Neutrophil (primary cell): ENCODE results near the gene PRKN.

Source experiments
- H3K27ac ChIP-seq: fragments of 200-600 bp; sonication (generic); 2 replicates; pipeline ENCODE4 v1.5.1; 2016; ENCODE audit warnings: mild to moderate bottlenecking, moderate library complexity
- H3K27me3 ChIP-seq: fragments of 200-600 bp; sonication (generic); 2 replicates; pipeline ENCODE4 v1.6.0; 2016; ENCODE audit warnings: mild to moderate bottlenecking
- H3K36me3 ChIP-seq: fragments of 200-600 bp; sonication (generic); 2 replicates; pipeline ENCODE4 v1.5.1; 2017
- H3K4me1 ChIP-seq, 2 experiments: fragments of 200-600 bp in 1 of 2; sonication (generic) in 1 of 2; 1 replicate in 1 of 2; 2 replicates in 1 of 2; pipeline versions ENCODE4 v1.5.1 to v1.6.1; 2013 to 2016; ENCODE audit warnings: low read depth in 1 of 2, low read length in 1 of 2, mild to moderate bottlenecking in 1 of 2, moderate library complexity in 1 of 2; ENCODE audit not compliant: control insufficient read depth in 1 of 2, insufficient read depth in 1 of 2
- H3K4me3 ChIP-seq, 2 experiments: fragments of 200-600 bp in 1 of 2; sonication (generic) in 1 of 2; 1 replicate in 1 of 2; 2 replicates in 1 of 2; pipeline ENCODE4 v1.5.1; 2013 to 2016; ENCODE audit warnings: low read depth in 1 of 2, low read length in 1 of 2, mild to moderate bottlenecking in 1 of 2, moderate library complexity in 1 of 2
- H3K9me3 ChIP-seq: fragments of 200-600 bp; sonication (generic); 2 replicates; pipeline ENCODE4 v1.5.1; 2016
- CTCF ChIP-seq: fragments of 200-600 bp; sonication (generic); IDR thresholded peaks from 2 replicates; pipeline ENCODE4 v1.5.1; 2016; ENCODE audit warnings: antibody characterized with exemption

Gene PRKN

DNA sequence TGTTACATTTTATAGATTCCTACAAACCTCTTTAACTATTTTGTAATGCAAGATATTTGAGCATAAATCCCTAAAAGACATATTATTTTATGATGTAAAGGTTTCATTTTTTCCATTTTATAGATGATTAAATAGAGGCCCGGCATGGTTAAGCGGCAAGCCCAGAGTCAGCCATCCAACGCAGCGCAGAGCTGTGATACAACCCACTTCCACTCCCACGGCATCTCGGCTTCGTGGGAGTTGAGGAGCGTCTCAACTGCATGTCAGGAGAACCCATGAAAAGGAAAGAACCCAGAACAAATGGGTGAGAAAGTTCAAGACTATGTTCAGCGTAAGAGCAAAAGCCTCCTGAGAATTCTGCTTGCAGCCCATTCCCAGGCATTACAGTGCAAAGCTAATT is 488.2 kb downstream of the PRKN start:
- no peak for TF ChIP-seq CTCF
- Histone ChIP-seq H3K36me3 (no peaks in the 10 kb centered on the region), H3K27me3 (no peaks in the 10 kb centered on the region), H3K9me3 (no peaks in the 10 kb centered on the region), H3K27ac (no peak overlapping the region), H3K4me3 (no peak overlapping the region), H3K4me1 (no peaks in the 10 kb centered on the region)

GRCh38 chr6:162238675-162239074 is 488.9 kb downstream of the PRKN start:
- no peaks in the 10 kb centered on the region for H3K36me3 ChIP-seq
- H3K27ac ChIP-seq = no peak overlapping the region
- TF ChIP-seq CTCF = no peak
- no peaks in the 10 kb centered on the region for H3K9me3 ChIP-seq
- no peak overlapping the region for H3K4me3 ChIP-seq
- no peaks in the 10 kb centered on the region for H3K4me1 ChIP-seq
- no peaks in the 10 kb centered on the region for H3K27me3 ChIP-seq

DNA sequence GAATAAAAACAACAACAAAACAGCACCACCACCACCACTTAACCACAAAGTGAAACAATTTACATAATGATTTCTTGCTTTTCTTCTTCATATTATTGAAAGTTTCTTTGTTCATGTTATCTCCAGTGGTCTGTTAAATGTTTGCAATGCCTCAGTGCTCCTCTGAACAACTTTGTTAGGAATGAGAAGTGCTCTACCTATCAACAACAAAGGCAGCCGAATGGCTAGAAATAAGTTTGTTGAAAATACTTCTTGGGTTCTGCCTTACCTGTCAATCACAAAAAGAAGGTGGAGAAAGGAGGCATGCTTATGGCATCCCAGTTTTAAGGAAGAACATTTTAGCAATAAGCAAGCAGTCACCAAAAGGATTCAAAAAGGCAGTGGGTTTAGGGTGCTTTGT is 490.2 kb downstream of the PRKN start:
- Histone ChIP-seq H3K27ac (no peak overlapping the region), H3K27me3 (no peaks in the 10 kb centered on the region), H3K4me1 (no peaks in the 10 kb centered on the region), H3K4me3 (no peak overlapping the region), H3K36me3 (no peaks in the 10 kb centered on the region), H3K9me3 (no peaks in the 10 kb centered on the region)
- TF ChIP-seq CTCF = no peak

DNA sequence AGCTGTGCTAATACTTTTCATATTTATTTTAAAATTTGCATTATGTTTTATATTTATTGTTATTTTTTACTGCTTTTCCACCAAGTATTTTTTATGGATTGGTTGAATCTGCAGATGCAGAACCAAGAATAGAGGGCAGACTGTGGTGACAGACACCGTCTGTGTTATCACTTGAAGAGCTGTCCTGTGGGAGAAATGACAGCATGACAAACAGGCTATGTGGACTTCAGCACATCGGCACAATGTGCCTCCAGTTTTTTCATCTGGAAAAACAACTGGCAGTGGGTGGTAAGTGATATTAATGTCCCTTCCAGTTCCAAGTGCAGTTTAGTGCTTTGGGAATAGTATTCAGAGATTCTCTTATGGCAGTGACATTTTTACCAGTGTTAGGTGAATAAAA is 492.9 kb downstream of the PRKN start:
- H3K27me3 ChIP-seq = no peaks in the 10 kb centered on the region
- no peaks in the 10 kb centered on the region for H3K36me3 ChIP-seq
- H3K4me3 ChIP-seq = no peak overlapping the region
- H3K9me3 ChIP-seq = no peaks in the 10 kb centered on the region
- TF ChIP-seq CTCF = no peak
- no peak overlapping the region for H3K27ac ChIP-seq
- no peaks in the 10 kb centered on the region for H3K4me1 ChIP-seq

GRCh38 chr6:162230147-162230752 is 497.3 kb downstream of the PRKN start:
- H3K36me3 ChIP-seq = no peaks in the 10 kb centered on the region
- TF ChIP-seq CTCF = no peak
- no peaks in the 10 kb centered on the region for H3K9me3 ChIP-seq
- H3K27ac ChIP-seq = no peak overlapping the region
- no peaks in the 10 kb centered on the region for H3K27me3 ChIP-seq
- H3K4me3 ChIP-seq = no peak overlapping the region
- H3K4me1 ChIP-seq = no peaks in the 10 kb centered on the region

- H3K4me3 ChIP-seq = no peak overlapping the region
- no peaks in the 10 kb centered on the region for H3K4me1 ChIP-seq
- no peaks in the 10 kb centered on the region for H3K9me3 ChIP-seq
- H3K27ac ChIP-seq = no peak overlapping the region
- no peaks in the 10 kb centered on the region for H3K36me3 ChIP-seq
- no peak for TF ChIP-seq CTCF
- no peaks in the 10 kb centered on the region for H3K27me3 ChIP-seq
These were observed 498.5 kb downstream of the PRKN start for GRCh38 chr6:162229093-162229492.
